ENCODE data around the gene RAB38.

GRCh38 chr11:88170673-88171072 lies 4.6 kb downstream of the RAB38 start:
- TF ChIP-seq CTCF (IDR thresholded peaks at IDR 0.05): no peak
- TF ChIP-seq ZFX (IDR thresholded peaks at IDR 0.05; ENCODE audit: borderline replicate concordance): no peak
